HUES48 (cell line): ENCODE data around the gene BCL6.

Experiments
- H3K27ac ChIP-seq: one replicate; pipeline ENCODE4 v1.7.0; 2013; ENCODE audit warnings: low read depth, low read length, inconsistent platforms
- H3K27me3 ChIP-seq: 2 replicates; pipeline ENCODE4 v1.6.1; 2013; ENCODE audit warnings: mild to moderate bottlenecking, low read length; ENCODE audit not compliant: control insufficient read depth, insufficient read depth
- H3K36me3 ChIP-seq: 2 replicates; pipeline ENCODE4 v1.6.1; 2013; ENCODE audit warnings: low read length; ENCODE audit not compliant: control insufficient read depth, insufficient read depth
- H3K4me1 ChIP-seq: 2 replicates; pipeline ENCODE4 v1.6.1; 2013; ENCODE audit warnings: mild to moderate bottlenecking, low read length; ENCODE audit not compliant: control insufficient read depth, insufficient read depth
- H3K4me3 ChIP-seq: 2 replicates; pipeline ENCODE4 v1.5.1; 2013; ENCODE audit warnings: mild to moderate bottlenecking, low read depth, low read length
- H3K9ac ChIP-seq: 2 replicates; pipeline ENCODE4 v1.6.1; 2013; ENCODE audit warnings: mild to moderate bottlenecking, low read depth, low read length, moderate library complexity
- H3K9me3 ChIP-seq: 2 replicates; pipeline ENCODE4 v1.6.1; 2013; ENCODE audit warnings: low read length; ENCODE audit not compliant: control insufficient read depth, insufficient read depth

Gene BCL6

GRCh38 chr3:187777331-187777941 is 32.2 kb upstream of the BCL6 start:
- no peaks in the 10 kb centered on the region for H3K9me3 ChIP-seq
- H3K36me3 ChIP-seq: no peaks in the 10 kb centered on the region
- no peaks in the 10 kb centered on the region for H3K27me3 ChIP-seq
- peaks cover 11% of the 10 kb centered on the region for H3K4me1 ChIP-seq
- no peak overlapping the region for H3K4me3 ChIP-seq
- no peak overlapping the region for H3K27ac ChIP-seq
- H3K9ac ChIP-seq: no peak overlapping the region

GRCh38 chr3:187775549-187775948 is 30.3 kb upstream of the BCL6 start:
- Histone ChIP-seq H3K9ac (no peak overlapping the region), H3K9me3 (no peaks in the 10 kb centered on the region), H3K36me3 (no peaks in the 10 kb centered on the region), H3K27ac (no peak overlapping the region), H3K27me3 (no peaks in the 10 kb centered on the region), H3K4me3 (no peak overlapping the region), H3K4me1 (peaks cover 11% of the 10 kb centered on the region)

DNA sequence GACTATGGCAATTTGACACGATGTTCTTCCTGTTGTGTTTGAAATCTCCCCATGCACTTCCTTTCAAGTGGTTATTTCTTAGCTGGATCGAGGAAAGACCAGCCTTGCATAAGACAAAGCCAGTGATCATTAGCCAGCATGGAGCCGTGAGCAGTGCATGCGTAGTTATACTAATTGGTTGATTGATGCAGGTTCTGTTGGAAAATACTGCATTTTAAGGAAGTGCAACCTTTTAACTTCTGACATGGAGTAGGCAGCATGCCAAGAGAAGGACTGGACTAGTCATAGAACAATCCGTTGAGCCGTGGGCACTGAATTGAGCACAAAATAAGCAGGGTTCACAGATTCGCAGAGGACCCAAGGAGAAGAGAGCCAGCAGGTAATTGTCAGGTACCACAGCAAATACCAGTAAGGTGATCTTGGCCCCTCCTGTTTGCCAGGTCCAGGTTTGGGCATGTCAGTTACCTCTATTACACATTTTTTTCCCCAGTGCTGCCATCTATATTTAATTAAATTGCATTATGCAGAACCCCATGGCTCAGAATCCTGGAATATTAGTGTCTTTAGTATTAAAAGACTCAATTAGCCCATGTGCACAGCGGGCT is 29.0 kb upstream of the BCL6 start:
- Histone ChIP-seq H3K36me3 (no peaks in the 10 kb centered on the region), H3K4me1 (peaks cover 11% of the 10 kb centered on the region), H3K9me3 (no peaks in the 10 kb centered on the region), H3K27me3 (no peaks in the 10 kb centered on the region), H3K9ac (no peak overlapping the region), H3K27ac (no peak overlapping the region), H3K4me3 (no peak overlapping the region)

GRCh38 chr3:187773233-187774184 is 28.2 kb upstream of the BCL6 start:
- Histone ChIP-seq H3K4me1 (peaks cover 11% of the 10 kb centered on the region), H3K27ac (no peak overlapping the region), H3K36me3 (no peaks in the 10 kb centered on the region), H3K9me3 (no peaks in the 10 kb centered on the region), H3K27me3 (no peaks in the 10 kb centered on the region), H3K4me3 (no peak overlapping the region), H3K9ac (no peak overlapping the region)

- H3K36me3 ChIP-seq: no peaks in the 10 kb centered on the region
- no peaks in the 10 kb centered on the region for H3K9me3 ChIP-seq
- H3K27me3 ChIP-seq: no peaks in the 10 kb centered on the region
- no peak overlapping the region for H3K27ac ChIP-seq
- H3K4me1 ChIP-seq: peaks cover 11% of the 10 kb centered on the region
- no peak overlapping the region for H3K9ac ChIP-seq
- no peak overlapping the region for H3K4me3 ChIP-seq
These were observed 25.0 kb upstream of the BCL6 start for GRCh38 chr3:187770224-187770623.

- H3K27me3 ChIP-seq: no peaks in the 10 kb centered on the region
- no peak overlapping the region for H3K27ac ChIP-seq
- H3K9ac ChIP-seq: no peak overlapping the region
- peaks cover 11% of the 10 kb centered on the region for H3K4me1 ChIP-seq
- no peaks in the 10 kb centered on the region for H3K36me3 ChIP-seq
- no peak overlapping the region for H3K4me3 ChIP-seq
- H3K9me3 ChIP-seq: no peaks in the 10 kb centered on the region
These were observed 24.5 kb upstream of the BCL6 start for GRCh38 chr3:187769771-187770170.

- H3K4me3 ChIP-seq: no peak overlapping the region
- no peaks in the 10 kb centered on the region for H3K36me3 ChIP-seq
- no peak overlapping the region for H3K9ac ChIP-seq
- H3K4me1 ChIP-seq: peaks cover 13% of the 10 kb centered on the region
- no peaks in the 10 kb centered on the region for H3K9me3 ChIP-seq
- H3K27ac ChIP-seq: no peak overlapping the region
- no peaks in the 10 kb centered on the region for H3K27me3 ChIP-seq
These were observed 22.2 kb upstream of the BCL6 start for GRCh38 chr3:187767266-187768012.

DNA sequence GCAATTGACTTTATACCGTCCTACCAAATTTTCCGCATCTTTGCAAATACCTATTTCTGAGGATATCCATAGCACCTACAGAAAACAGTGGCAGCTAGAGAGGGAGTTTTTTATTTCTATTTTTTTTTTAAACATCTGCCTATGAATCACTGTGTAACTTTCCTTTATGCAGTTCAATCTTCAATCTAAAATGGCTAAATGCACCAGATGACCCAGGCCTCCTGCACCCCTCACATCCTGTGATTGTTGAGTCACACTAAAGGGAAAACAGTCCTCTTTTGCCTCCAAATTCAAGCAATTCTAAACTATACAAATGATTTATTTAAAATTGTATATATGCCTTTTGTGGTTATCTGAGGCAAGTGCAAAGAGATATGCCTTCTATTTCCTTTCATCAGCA is 20.1 kb upstream of the BCL6 start:
- Histone ChIP-seq H3K36me3 (no peaks in the 10 kb centered on the region), H3K4me1 (peaks cover 13% of the 10 kb centered on the region), H3K9ac (no peak overlapping the region)

GRCh38 chr3:187763850-187764648 is 18.8 kb upstream of the BCL6 start:
- Histone ChIP-seq H3K9me3 (no peaks in the 10 kb centered on the region), H3K4me3 (no peak overlapping the region), H3K4me1 (peaks cover 13% of the 10 kb centered on the region), H3K9ac (no peak overlapping the region), H3K27me3 (no peaks in the 10 kb centered on the region), H3K36me3 (no peaks in the 10 kb centered on the region), H3K27ac (peak overlapping the region; percentile 1)

More for the DNA sequence above, 20.1 kb upstream of the BCL6 start:
- Histone ChIP-seq H3K27ac (no peak overlapping the region), H3K4me3 (no peak overlapping the region), H3K27me3 (no peaks in the 10 kb centered on the region), H3K9me3 (no peaks in the 10 kb centered on the region)

DNA sequence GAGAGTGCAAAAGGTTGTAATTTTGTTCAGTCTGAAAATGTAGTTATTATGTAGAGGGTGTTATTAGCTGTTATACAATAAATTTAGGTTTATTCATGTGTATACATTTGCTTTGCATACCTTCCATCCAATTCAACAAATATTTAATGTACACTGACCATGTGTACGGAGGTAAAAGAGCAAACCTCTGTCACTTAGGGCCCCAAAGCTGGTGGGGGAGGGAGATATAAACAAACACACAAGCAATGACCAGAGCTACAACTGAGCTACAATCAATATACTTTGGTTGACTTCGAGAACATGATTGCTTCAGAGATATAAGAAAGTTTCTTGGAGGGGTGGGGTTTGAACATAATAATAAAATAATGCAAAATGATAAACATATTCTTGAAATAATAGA is 17.5 kb upstream of the BCL6 start:
- Histone ChIP-seq H3K4me3 (no peak overlapping the region), H3K4me1 (peaks cover 13% of the 10 kb centered on the region), H3K9ac (no peak overlapping the region), H3K36me3 (no peaks in the 10 kb centered on the region), H3K9me3 (no peaks in the 10 kb centered on the region), H3K27ac (no peak overlapping the region), H3K27me3 (no peaks in the 10 kb centered on the region)
